ENCODE results near the gene HIVEP2. TPM values are rescaled to one million over a fixed set of nuclear protein-coding genes. Genes with fewer than 3 reads are reported as not detected.
A peak's percentile ranks its signal among the peaks of the same experiment; 100 is the strongest.

HIVEP2 gene
- total RNA-seq, 1 experiment from 2014 or later, result 3.2 TPM

DNA sequence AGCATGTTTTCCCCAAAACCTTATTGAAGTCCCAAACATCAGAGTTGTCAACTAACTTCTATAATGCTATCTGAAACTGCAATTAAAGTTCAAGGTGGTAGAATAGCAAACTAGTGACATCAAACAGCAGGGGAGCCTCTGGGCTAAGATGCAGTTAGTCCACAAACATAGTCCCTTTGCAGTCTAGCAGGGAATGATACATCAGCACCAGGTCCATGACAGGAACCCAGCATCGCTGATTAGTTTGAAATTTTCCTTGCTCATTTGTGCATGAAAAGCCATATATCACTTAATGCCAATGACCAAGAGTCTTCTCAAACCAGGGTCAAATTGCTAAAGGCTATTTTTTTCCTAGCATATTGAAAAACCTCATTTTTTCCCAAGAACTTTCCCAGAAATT lies 145.3 kb downstream of the HIVEP2 start:
- intact Hi-C loops (cut with micrococcal nuclease; ENCODE audit: unreplicated experiment), result no loop called here
- TF ChIP-seq EZH2 (IDR thresholded peaks at IDR 0.05; ENCODE audit: borderline replicate concordance, low read depth, low read length, poor library complexity, severe bottlenecking), result no peak
- TF ChIP-seq, protein P1, sequence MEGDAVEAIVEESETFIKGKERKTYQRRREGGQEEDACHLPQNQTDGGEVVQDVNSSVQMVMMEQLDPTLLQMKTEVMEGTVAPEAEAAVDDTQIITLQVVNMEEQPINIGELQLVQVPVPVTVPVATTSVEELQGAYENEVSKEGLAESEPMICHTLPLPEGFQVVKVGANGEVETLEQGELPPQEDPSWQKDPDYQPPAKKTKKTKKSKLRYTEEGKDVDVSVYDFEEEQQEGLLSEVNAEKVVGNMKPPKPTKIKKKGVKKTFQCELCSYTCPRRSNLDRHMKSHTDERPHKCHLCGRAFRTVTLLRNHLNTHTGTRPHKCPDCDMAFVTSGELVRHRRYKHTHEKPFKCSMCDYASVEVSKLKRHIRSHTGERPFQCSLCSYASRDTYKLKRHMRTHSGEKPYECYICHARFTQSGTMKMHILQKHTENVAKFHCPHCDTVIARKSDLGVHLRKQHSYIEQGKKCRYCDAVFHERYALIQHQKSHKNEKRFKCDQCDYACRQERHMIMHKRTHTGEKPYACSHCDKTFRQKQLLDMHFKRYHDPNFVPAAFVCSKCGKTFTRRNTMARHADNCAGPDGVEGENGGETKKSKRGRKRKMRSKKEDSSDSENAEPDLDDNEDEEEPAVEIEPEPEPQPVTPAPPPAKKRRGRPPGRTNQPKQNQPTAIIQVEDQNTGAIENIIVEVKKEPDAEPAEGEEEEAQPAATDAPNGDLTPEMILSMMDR (conservative IDR thresholded peaks at IDR 0.05; ENCODE audit: low read depth, low read length), result no peak

DNA sequence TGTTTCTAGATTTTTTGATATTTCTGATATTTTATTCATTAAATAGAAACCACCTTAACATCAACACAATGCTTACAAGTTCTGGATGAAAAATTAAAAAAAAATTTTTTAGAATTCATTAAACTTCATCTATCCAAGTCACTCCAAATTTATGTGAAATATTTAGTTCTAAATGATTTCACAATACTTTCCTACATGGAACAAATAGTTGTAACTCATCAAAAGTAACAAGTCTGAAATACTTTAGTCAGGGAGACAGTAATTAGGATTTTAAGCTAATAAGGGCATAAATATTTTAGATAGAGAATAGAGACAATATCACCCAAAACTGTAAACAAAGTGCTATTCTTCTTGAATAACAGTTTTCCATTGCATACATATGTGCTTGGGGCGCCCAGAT lies 147.8 kb downstream of the HIVEP2 start:
- TF ChIP-seq, protein P1 (conservative IDR thresholded peaks at IDR 0.05; ENCODE audit: low read depth, low read length), result no peak
- no peak for TF ChIP-seq EZH2 (IDR thresholded peaks at IDR 0.05; ENCODE audit: borderline replicate concordance, low read depth, low read length, poor library complexity, severe bottlenecking)
- DNase-seq (ENCODE audit: low spot score), result no peak
- CTCF ChIA-PET, result no interaction called here
- no peaks in the 10 kb centered on the region for H3K9me3 ChIP-seq (ENCODE audit: low read depth, low read length, poor library complexity, severe bottlenecking)
- H3K4me3 ChIP-seq (ENCODE audit: low read depth, low read length, poor library complexity, severe bottlenecking), result no peak overlapping the region
- no peaks in the 10 kb centered on the region for H3K27me3 ChIP-seq (replicated peaks; ENCODE audit: insufficient read depth, low read depth, low read length, poor library complexity)
- H3K36me3 ChIP-seq (ENCODE audit: insufficient read depth, low read length, poor library complexity, severe bottlenecking), result no peaks in the 10 kb centered on the region
- intact Hi-C loops (cut with micrococcal nuclease; ENCODE audit: unreplicated experiment), result no loop called here
- POLR2A ChIA-PET (ENCODE audit: low non-redundant PET), result no interaction called here
- H3K4me1 ChIP-seq (ENCODE audit: insufficient read depth, low read length, poor library complexity, severe bottlenecking), result no peaks in the 10 kb centered on the region
- no peak overlapping the region for H3K27ac ChIP-seq (ENCODE audit: low read depth, low read length, poor library complexity, severe bottlenecking)
- BruUV-seq (replicated peaks), result no TSS peak

More for the DNA sequence above, 145.3 kb downstream of the HIVEP2 start:
- H3K36me3 ChIP-seq (ENCODE audit: insufficient read depth, low read length, poor library complexity, severe bottlenecking), result no peaks in the 10 kb centered on the region
- BruUV-seq (replicated peaks), result no TSS peak
- CTCF ChIA-PET, result no interaction called here
- no peak overlapping the region for H3K27ac ChIP-seq (ENCODE audit: low read depth, low read length, poor library complexity, severe bottlenecking)
- H3K4me1 ChIP-seq (ENCODE audit: insufficient read depth, low read length, poor library complexity, severe bottlenecking), result no peaks in the 10 kb centered on the region
- no peaks in the 10 kb centered on the region for H3K27me3 ChIP-seq (replicated peaks; ENCODE audit: insufficient read depth, low read depth, low read length, poor library complexity)
- POLR2A ChIA-PET (ENCODE audit: low non-redundant PET), result no interaction called here
- no peak for DNase-seq (ENCODE audit: low spot score)
- H3K4me3 ChIP-seq (ENCODE audit: low read depth, low read length, poor library complexity, severe bottlenecking), result no peak overlapping the region
- no peaks in the 10 kb centered on the region for H3K9me3 ChIP-seq (ENCODE audit: low read depth, low read length, poor library complexity, severe bottlenecking)

DNA sequence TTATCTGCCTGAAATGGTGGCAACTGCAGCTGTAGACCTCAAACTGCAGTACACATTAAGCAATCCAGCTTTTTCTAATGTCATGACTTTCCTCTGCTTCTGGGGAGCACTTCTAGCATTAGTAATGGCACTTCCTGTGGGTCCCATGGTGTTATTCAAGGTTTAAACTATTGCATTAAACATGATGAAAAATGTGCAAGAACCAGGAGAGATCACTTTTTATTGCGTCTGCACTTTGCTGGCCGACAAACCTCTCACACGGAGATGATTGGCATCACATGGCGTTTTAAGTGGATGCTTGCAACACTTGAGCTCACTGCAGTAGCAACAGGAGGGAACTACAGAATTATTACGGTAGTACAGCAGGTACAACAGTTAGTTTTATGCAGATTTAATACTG lies 148.4 kb downstream of the HIVEP2 start:
- POLR2A ChIA-PET (ENCODE audit: low non-redundant PET), result no interaction called here
- CTCF ChIA-PET, result no interaction called here

More for the DNA sequence above, 148.4 kb downstream of the HIVEP2 start:
- DNase-seq (ENCODE audit: low spot score), result peak; percentile 54
- Histone ChIP-seq H3K4me1 (ENCODE audit: insufficient read depth, low read length, poor library complexity, severe bottlenecking) (no peaks in the 10 kb centered on the region), H3K9me3 (ENCODE audit: low read depth, low read length, poor library complexity, severe bottlenecking) (no peaks in the 10 kb centered on the region), H3K27ac (ENCODE audit: low read depth, low read length, poor library complexity, severe bottlenecking) (no peak overlapping the region), H3K4me3 (ENCODE audit: low read depth, low read length, poor library complexity, severe bottlenecking) (no peak overlapping the region), H3K27me3 (replicated peaks; ENCODE audit: insufficient read depth, low read depth, low read length, poor library complexity) (no peaks in the 10 kb centered on the region), H3K36me3 (ENCODE audit: insufficient read depth, low read length, poor library complexity, severe bottlenecking) (no peaks in the 10 kb centered on the region)
- TF ChIP-seq, protein P1 (conservative IDR thresholded peaks at IDR 0.05; ENCODE audit: low read depth, low read length), result no peak
- TF ChIP-seq EZH2 (IDR thresholded peaks at IDR 0.05; ENCODE audit: borderline replicate concordance, low read depth, low read length, poor library complexity, severe bottlenecking), result no peak
- BruUV-seq (replicated peaks), result no TSS peak
- intact Hi-C loops (cut with micrococcal nuclease; ENCODE audit: unreplicated experiment), result no loop called here

Data from A673 (cell line).